RWPE1 (cell line): ENCODE results near the gene ITGA2.
A peak's percentile ranks its signal among the peaks of the same experiment; 100 is the strongest.
"Not testable (repeated sequence)": the region's sequence is repeated elsewhere in the genome, so short reads cannot be mapped to it uniquely, and the experiment has no call there.

Source experiments
- CTCF ChIA-PET: fragments of 350-600 bp; sonication (Branson Sonifier 250); formaldehyde crosslinking; extraction: SDS; loops from one replicate; lab custom pipeline; 2021; lab: Yijun Ruan, JAX
- POLR2A ChIA-PET: fragments of 400-600 bp; formaldehyde crosslinking; extraction: SDS; loops from one replicate; lab custom pipeline; 2020; ENCODE audit warnings: antibody characterized with exemption; ENCODE audit not compliant: low non-redundant PET; lab: Yijun Ruan, JAX
- DNase-seq: peaks from one replicate; pipeline ENCODE4 v3.0.0; 2012; ENCODE audit warnings: low spot score
- H3K27ac ChIP-seq: fragments of 450-650 bp; 2 replicates; pipeline ENCODE4 v1.5.1; 2017
- CTCF ChIP-seq: fragments of 450-650 bp; conservative IDR thresholded peaks from 2 replicates; pipeline ENCODE4 v1.5.1; 2017; ENCODE audit warnings: low read depth, mild to moderate bottlenecking

Gene ITGA2

DNA sequence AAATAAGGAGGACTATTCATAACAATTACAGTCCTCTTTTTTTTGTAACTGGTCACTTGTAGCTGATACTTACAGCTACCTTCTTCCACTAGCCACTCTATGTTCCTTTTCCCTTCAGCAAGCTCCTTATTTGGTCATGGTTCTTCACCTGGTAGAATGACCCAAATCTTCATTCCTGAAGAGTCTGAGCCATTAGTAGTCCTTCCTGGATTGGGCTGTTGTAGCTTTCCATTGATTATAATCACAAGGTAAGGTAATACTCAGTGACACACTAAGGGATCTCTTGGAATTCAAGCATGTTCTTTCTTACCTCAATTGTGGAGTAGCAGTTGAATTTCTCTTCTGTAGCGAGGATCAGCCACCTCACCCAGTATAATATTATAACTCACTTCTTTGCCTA lies 25.5 kb upstream of the ITGA2 start:
- DNase-seq, result no peak
- no peak for TF ChIP-seq CTCF
- ChIA-PET CTCF (interaction anchor here (0.6 to 1.3 kb wide), 7 partner anchors 15 to 577 kb away, joined by 3 to 5 read pairs (median 4); no protein-coding TSS in a partner anchor), POLR2A (interaction anchor here (0.5 kb wide), 1 partner anchor 19 kb away, joined by 4 read pairs; no protein-coding TSS in a partner anchor)
- H3K27ac ChIP-seq, result no peak overlapping the region

- TF ChIP-seq CTCF, result no peak
- DNase-seq, result no peak
- ChIA-PET POLR2A (no interaction called here), CTCF (interaction anchor here (0.6 to 1.3 kb wide), 5 partner anchors 15 to 577 kb away, joined by 3 to 5 read pairs (median 4); no protein-coding TSS in a partner anchor)
- H3K27ac ChIP-seq, result no peak overlapping the region
Observed at GRCh38 chr5:52964138-52964537, 25.0 kb upstream of the ITGA2 start.

- H3K27ac ChIP-seq, DNase-seq, POLR2A ChIA-PET: not testable (repeated sequence)
- CTCF ChIA-PET, result interaction anchor here (0.7 kb wide), 2 partner anchors 26 to 40 kb away, joined by 3 read pairs; no protein-coding TSS in a partner anchor
Observed at GRCh38 chr5:52976157-52976556, 13.0 kb upstream of the ITGA2 start.

GRCh38 chr5:52977264-52977897 lies 11.8 kb upstream of the ITGA2 start:
- TF ChIP-seq CTCF, result no peak
- CTCF ChIA-PET, result interaction anchor here (0.9 kb wide), 1 partner anchor 11 kb away, joined by 3 read pairs; no protein-coding TSS in a partner anchor
- POLR2A ChIA-PET, result no interaction called here
- no peak for DNase-seq
- no peak overlapping the region for H3K27ac ChIP-seq

DNA sequence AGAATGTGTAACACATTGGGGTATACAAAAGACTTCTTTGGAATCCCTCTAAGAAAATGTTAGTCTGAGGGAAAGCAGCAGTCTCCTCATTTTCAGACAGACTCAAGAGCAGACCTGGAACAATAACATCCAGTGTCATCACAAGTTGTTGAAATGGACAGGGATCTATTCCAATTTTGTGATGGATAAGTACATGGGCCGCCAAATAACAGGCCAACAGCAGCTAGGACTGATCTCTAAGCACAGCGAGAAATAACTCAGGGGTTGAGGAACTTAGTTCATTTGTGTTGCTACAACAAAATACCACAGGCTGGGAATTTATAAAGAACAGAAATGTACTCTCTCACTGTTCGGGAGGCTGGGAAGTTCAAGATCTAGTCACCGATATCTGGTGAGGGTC lies 7.6 kb upstream of the ITGA2 start:
- DNase-seq, result no peak
- ChIA-PET CTCF (interaction anchor here (0.6 kb wide), 1 partner anchor 83 kb away, joined by 3 read pairs; no protein-coding TSS in a partner anchor), POLR2A (no interaction called here)
- H3K27ac ChIP-seq, result no peak overlapping the region
- TF ChIP-seq CTCF, result no peak

DNA sequence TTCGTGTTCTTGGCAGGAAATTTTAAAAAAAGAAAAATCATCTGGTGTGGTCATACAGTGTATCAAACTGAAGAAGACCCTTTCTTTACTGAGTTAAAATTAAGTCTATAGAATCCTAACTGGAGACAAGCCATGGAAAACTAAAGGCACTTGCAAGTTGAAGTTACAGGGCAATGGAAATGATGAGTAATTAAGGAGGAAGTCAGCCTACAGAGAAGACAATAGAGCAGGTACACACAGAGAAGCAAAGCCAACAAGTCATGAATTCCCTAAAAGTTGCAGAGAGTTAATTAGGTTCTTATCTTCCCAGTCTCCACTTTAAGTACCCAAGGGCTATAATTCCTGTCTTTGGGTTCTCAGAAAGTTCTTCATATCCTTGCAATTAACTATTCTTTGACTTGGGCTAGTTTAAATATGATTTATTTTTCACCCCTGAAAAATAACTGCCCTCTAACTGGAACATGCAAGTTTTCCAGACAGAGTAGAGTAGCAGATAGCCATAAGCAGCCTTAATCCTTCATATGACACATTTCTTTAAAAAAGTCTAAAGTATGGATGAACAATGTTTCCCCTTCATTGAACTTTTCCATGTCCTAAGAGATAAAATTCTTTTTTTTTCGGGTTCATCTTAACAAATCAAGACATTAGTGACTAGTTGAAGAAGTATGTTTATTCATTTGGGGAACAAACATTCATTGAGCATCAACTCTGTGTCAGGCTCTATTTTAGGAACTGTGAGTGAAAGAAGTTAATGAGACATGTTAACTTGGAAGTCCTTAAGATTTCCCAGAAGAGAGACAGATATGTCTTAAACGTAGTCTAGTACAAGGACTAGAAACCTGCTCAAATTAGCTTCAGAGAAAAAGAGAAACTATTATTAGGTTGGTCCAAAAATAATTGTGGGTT lies 5.2 kb upstream of the ITGA2 start:
- CTCF ChIA-PET, result interaction anchor here (0.8 kb wide), 1 partner anchor 87 kb away, joined by 3 read pairs; no protein-coding TSS in a partner anchor
- H3K27ac ChIP-seq, result no peak overlapping the region
- POLR2A ChIA-PET, result no interaction called here
- TF ChIP-seq CTCF, result no peak
- DNase-seq, result peak; percentile 41
